ENCODE data around the gene PARP11. TPM values are rescaled to one million over a fixed set of nuclear protein-coding genes. Genes with fewer than 3 reads are reported as not detected.
A peak's percentile ranks its signal among the peaks of the same experiment; 100 is the strongest.
"Not testable (repeated sequence)": the region's sequence is repeated elsewhere in the genome, so short reads cannot be mapped to it uniquely, and the experiment has no call there.

Gene PARP11
- total RNA-seq, 1 donor = 8.1 TPM

GRCh38 chr12:3884671-3885070 lies 11.5 kb upstream of the PARP11 start:
- no peak for DNase-seq (ENCODE audit: low read depth in 2 of 3, low spot score in 2 of 3)

DNA sequence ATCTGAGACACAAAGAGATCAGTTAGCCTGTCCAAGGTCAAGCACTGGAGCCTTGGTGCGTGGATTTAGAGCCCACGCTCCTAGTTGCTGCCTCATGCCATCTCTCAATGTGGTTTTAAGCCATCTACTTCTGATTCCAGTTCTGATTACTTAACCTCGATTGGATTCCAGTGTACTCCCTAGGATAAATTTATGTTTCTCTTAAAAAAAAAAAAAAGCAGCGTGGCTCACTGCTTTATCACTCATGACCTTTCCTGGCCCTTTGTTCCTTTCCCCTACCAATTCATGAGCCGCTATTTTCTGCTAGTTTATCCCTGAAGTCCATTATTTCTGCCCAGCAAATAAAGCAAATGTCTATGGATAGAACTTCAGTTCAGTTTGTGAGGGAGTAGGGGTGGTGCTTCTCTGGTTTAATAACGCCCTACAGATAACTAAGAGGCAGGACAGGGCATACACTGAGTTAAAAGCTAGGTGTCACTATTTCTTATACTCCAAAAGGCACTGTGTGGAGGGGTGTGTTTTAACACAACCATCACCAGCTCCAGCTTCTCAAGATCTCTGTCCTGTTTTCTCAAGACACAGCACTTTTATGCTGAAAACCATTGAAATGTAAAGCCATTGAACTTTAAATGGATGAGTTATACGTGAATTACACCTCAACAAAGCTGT lies 9.8 kb upstream of the PARP11 start:
- peak in 2 of 3 donors; percentile 48 to 75 for DNase-seq (ENCODE audit: low read depth in 2 of 3, low spot score in 2 of 3)

DNA sequence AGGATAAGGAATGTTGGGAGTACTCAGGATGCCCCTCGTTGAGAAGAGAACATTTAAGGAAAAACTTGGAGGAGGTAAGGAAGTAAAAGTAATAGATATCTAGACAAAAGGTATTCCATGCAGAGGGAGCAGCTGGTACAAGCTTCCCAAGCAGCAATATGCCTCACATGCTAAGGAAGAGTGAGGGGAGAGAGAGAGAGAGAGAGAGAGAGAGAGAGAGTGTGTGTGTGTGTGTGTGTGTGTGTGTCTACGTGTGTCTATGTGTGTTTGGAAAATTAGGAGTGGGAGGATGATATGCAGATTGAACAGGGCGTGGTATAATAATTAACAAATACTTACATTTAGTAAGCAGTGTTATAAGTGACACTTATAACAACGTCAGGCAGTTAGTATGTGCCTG lies 9.2 kb upstream of the PARP11 start:
- no peak for DNase-seq (ENCODE audit: low read depth in 2 of 3, low spot score in 2 of 3)

- DNase-seq (ENCODE audit: low read depth in 2 of 3, low spot score in 2 of 3) = no peak
These were observed 8.2 kb upstream of the PARP11 start for GRCh38 chr12:3881281-3881950.

DNA sequence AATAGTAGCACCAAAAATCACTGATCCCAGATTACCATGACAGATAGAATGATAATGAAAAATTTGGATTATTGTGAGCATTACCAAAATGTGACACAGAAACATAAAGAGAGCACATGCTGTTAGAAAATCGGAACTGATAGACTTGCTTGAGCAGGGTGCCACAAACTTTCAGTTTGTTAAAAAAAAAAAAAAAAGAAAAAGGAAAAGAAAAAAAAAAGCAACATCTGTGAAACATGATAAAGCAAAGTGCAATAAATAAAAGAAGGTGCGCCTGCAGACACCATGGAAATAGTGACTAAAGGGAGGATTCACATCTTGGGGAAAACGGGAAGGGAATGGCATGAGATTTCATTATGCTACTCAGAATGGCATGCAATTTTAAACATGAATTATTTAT lies 6.6 kb upstream of the PARP11 start:
- peak in 2 of 3 donors; percentile 35 to 64 for DNase-seq (ENCODE audit: low read depth in 2 of 3, low spot score in 2 of 3)

DNA sequence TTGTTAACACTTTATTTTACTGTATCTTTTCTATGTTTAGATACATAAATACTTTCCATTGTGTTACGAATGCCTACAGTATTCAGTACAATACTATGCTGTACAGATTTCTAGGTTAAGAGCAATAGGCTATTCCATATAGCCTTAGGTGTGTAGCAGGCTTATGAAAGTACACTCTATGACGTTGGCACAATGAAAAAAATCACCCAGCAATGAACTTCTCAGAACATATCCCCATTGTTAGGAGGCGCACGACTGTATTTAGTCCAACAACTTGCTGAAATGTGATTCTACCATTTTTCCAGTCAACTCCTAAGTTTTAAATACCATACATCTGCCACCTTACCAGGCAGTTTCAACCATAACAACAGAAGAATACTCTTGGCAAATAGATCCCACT lies 1.8 kb downstream of the PARP11 start:
- DNase-seq (ENCODE audit: low read depth in 2 of 3, low spot score in 2 of 3) = no peak

GRCh38 chr12:3869865-3870264 lies 3.3 kb downstream of the PARP11 start:
- DNase-seq (ENCODE audit: low read depth in 2 of 3, low spot score in 2 of 3) = peak in 2 of 3 donors; percentile 31 to 59

GRCh38 chr12:3869433-3869832 lies 3.8 kb downstream of the PARP11 start:
- no peak for DNase-seq (ENCODE audit: low read depth in 2 of 3, low spot score in 2 of 3)

DNA sequence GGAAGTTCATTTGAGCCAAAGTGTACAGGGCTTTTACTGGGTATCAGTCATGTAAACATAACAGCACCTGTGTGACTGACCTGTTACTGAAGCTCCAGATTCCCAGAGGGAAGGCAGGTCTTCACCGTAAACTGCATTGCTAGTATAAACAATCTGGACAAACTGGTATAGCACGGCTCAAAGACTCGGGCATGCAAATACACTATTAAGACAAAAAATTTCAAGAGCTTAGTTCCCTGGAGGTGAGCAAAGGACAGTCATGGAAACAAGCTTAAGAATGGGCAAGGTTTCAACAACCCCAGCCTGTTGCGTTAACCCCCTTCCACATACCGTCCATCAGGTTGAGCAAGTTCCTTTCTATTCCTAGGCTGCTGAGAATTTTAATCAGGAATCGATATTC lies 9.4 kb downstream of the PARP11 start:
- DNase-seq (ENCODE audit: low read depth in 2 of 3, low spot score in 2 of 3) = no peak

DNA sequence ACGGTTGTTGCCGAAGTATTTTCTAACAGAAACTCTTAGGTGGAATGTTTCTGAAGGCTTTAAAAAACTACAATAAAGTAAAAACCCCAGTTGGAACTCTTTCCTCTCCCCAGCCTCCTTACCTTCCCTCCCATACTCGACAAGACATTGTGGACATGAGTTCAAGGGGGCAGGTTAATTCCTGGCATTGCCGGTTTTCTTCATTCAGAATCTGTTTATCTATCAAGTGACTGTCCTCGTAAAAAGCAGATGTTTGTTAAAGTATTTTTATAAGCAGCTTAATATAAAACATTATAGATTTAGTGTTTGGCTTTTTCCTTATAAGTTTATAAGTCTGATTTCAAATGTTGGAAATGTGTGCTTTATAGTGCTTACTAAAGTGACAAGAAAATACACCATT lies 30.7 kb downstream of the PARP11 start:
- no peak for DNase-seq (ENCODE audit: low read depth in 2 of 3, low spot score in 2 of 3)

DNA sequence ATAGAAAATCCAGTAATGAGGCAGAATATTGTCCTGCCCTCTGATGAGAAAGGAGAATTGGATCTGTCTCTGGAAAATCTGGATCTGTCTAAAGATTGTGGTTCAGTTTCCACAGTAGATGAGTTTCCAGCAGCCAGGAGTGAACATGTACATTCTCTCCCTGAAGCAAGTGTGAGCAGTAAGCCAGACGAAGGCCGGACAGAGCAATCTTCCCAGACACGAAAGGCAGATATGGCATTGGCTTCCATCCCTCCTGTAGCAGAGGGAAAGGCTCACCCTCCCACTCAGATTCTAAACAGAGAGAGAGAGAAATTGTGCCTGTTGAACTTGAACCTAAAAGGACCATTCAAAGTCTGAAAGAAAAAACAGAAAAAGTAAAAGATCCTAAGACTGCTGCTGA lies 31.4 kb downstream of the PARP11 start:
- no peak for DNase-seq (ENCODE audit: low read depth in 2 of 3, low spot score in 2 of 3)

GRCh38 chr12:3840833-3841232 lies 32.4 kb downstream of the PARP11 start:
- DNase-seq (ENCODE audit: low read depth in 2 of 3, low spot score in 2 of 3) = not testable (repeated sequence)

DNA sequence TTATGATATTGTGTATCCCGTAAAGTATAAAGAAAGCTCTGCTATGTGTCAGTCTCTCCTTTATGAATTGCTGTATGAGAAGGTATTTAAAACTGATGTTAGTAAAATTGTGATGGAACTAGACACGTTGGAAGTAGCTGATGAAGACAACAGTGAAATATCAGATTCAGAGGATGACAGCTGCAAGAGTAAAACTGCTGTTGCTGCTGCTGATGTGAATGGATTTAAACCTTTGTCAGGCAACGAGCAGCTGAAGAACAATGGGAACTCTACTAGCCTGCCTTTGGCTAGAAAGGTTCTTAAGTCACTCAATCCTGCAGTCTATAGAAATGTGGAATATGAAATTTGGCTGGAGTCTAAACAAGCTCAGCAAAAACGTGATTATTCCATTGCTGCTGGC lies 33.5 kb downstream of the PARP11 start:
- DNase-seq (ENCODE audit: low read depth in 2 of 3, low spot score in 2 of 3) = not testable (repeated sequence)

- peak in 2 of 3 donors; percentile 36 to 47 for DNase-seq (ENCODE audit: low read depth in 2 of 3, low spot score in 2 of 3)
These were observed 34.3 kb downstream of the PARP11 start for GRCh38 chr12:3838701-3839548.

DNA sequence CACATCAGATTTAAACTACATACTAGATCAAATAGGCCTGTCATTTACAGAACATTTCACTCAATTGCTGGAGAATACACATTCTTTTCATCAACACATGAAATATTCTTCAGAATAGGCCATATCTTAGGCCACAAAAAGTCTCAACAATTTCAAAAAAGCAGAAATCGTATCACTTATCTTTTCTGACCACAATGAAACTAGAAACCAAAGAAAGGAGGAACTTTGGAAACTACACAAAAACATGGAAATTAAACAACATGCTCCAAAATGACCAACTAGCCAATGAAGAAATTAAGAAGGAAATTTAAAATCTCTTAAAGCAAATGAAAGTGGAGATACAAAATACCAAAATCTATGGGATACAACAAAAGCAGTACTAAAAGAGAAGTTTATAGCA lies 35.1 kb downstream of the PARP11 start:
- peak in 2 of 3 donors; percentile 9 to 48 for DNase-seq (ENCODE audit: low read depth in 2 of 3, low spot score in 2 of 3)

- DNase-seq (ENCODE audit: low read depth in 2 of 3, low spot score in 2 of 3) = no peak
These were observed 36.1 kb downstream of the PARP11 start for GRCh38 chr12:3837049-3837448.

DNA sequence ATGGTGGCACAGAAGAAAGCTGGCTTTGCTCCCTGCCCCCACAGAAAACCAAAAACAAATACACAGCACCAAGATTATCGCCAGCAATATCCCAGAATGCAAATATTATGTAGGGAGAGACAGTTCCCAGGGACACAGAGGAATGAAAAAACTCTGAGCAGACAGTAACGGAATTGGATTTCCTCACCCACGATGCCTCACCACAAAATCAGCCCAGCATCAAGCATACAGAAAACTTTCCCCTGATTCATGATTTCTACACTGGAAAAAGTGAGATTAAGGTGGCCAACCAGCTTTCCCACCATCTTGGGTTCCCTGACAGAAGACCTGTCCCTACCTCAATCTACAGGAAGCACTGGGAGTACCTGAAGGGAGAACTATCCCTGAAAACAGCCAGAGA lies 36.6 kb downstream of the PARP11 start:
- no peak for DNase-seq (ENCODE audit: low read depth in 2 of 3, low spot score in 2 of 3)

DNA sequence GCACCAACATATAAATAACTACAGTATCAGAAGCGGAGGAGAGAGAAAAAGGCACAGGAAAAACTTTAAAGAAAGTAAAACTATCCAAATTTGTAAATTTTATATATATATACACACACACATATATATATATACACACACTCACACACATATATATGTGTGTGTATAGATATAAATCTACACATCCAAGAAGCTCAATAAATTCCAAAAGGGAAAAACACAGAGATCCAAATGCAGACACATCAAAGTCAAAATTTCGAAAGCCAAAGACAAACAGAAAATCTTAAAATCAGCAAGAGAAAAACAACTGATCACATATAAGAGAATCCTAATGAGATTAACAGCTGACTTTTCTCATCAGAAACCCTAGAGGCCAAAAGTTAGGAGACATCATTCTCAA lies 37.3 kb downstream of the PARP11 start:
- no peak for DNase-seq (ENCODE audit: low read depth in 2 of 3, low spot score in 2 of 3)

GRCh38 chr12:3834774-3835173 lies 38.4 kb downstream of the PARP11 start:
- no peak for DNase-seq (ENCODE audit: low read depth in 2 of 3, low spot score in 2 of 3)

DNA sequence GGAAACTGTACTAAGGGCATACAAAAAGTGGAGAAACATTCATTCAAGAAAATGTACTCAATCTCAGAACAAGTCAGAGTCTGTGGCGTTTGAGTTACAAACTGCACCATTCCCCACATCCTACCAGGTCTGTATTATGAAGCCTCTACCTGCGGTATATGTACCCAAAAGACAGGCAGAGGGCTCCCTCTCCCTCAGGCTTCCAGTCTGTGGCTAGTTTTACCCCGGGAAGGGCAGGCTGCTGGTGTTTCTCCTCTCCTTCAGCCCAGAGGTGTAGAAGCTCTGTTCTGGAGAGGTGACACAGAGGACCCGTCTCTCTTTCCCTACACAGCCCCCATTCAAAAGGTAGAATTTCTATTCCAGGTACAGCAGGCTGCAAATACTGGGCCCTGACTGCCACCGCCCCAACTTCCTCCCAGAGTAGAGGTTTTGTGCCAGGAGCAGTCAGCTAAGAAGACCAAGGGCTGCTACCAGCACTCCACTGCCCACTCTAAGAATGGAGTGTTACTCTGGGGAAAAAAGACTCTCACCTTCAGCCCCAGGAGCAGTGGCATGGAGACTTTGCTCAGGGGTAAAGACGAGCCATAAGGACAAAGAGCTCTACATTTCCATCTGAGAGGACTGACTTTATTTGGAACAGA lies 39.4 kb downstream of the PARP11 start:
- no peak for DNase-seq (ENCODE audit: low read depth in 2 of 3, low spot score in 2 of 3)

GRCh38 chr12:3832738-3833137 lies 40.5 kb downstream of the PARP11 start:
- DNase-seq (ENCODE audit: low read depth in 2 of 3, low spot score in 2 of 3) = no peak

Measured in hematopoietic multipotent progenitor cell (in vitro differentiated cells).